HepG2 (cell line): ENCODE measurements around the gene U2AF2. TPM values are rescaled to one million over a fixed set of nuclear protein-coding genes. Genes with fewer than 3 reads are reported as not detected.

Experiments
- ATAC-seq: fragments of 200-7000 bp; cut with Tn5 transposase; 3 replicates; pipeline ENCODE4 v1.9.1; 2020; ENCODE audit warnings: mild to moderate bottlenecking, moderate library complexity
- BruUV-seq: library from RNA; stranded (reverse); fragments of 400-500 nt; replicated peaks from 2 replicates; lab custom pipeline; 2021; lab: Mats Ljungman, UMichigan
- CTCF ChIA-PET: fragments of 300-600 bp; formaldehyde crosslinking; extraction: SDS; loops from one replicate; lab custom pipeline; 2021; ENCODE audit warnings: low total read pairs, inconsistent platforms, low intra/inter-chr PET ratio; lab: Yijun Ruan, JAX
- POLR2A ChIA-PET: fragments of 350-600 bp; sonication (Branson Sonifier 250); formaldehyde crosslinking; loops from one replicate; lab custom pipeline; 2020; ENCODE audit warnings: antibody characterized with exemption, inconsistent platforms; lab: Yijun Ruan, JAX
- DNase-seq: peaks from one replicate; pipeline ENCODE4 v3.0.0-alpha.2; 2015; ENCODE audit warnings: low spot score
- FAIRE-seq: peaks from 3 replicates; lab custom pipeline; 2011; peaks lifted over from hg19 to GRCh38; lab: Jason Lieb, UNC
- H2AFZ ChIP-seq: one replicate; pipeline ENCODE4 v1.6.1; 2011; ENCODE audit warnings: low read length, inconsistent platforms
- H3K27ac ChIP-seq: fragments of 300-600 bp; 3 replicates; pipeline ENCODE4 v1.8.0; 2011; ENCODE audit warnings: mixed run types, mild to moderate bottlenecking, mixed read lengths, low read length, inconsistent platforms; ENCODE audit not compliant: insufficient read depth; ENCODE audit errors: extremely low read length
- H3K27me3 ChIP-seq, 2 experiments: fragments of 200-600 bp in 1 of 2; 2 replicates in 1 of 2; 3 replicates in 1 of 2; pipeline versions ENCODE4 v1.6.0 to v1.8.0; 2011; ENCODE audit warnings: low read length in 2 of 2, mild to moderate bottlenecking in 2 of 2, moderate library complexity in 2 of 2, inconsistent platforms in 1 of 2; ENCODE audit not compliant: insufficient read depth in 2 of 2, control insufficient read depth in 1 of 2
- H3K36me3 ChIP-seq, 2 experiments: fragments of 200-600 bp in 1 of 2; replicated peaks in 1 of 2; 2 replicates in 1 of 2; 3 replicates in 1 of 2; pipeline versions ENCODE4 v1.5.1 to v1.8.0; 2011; ENCODE audit warnings: low read length in 2 of 2, inconsistent platforms in 1 of 2; ENCODE audit not compliant: insufficient read depth in 2 of 2, control insufficient read depth in 1 of 2
- H3K4me1 ChIP-seq: 2 replicates; pipeline ENCODE4 v1.5.1; 2012; ENCODE audit warnings: low read length, inconsistent platforms; ENCODE audit not compliant: insufficient read depth
- H3K4me2 ChIP-seq: 2 replicates; pipeline ENCODE4 v1.6.0; 2011; ENCODE audit warnings: low read depth, low read length, inconsistent platforms
- H3K4me3 ChIP-seq, 3 experiments: fragments of 200-600 bp in 1 of 3; sonication (generic), shearing (Covaris generic) in 1 of 3; replicated peaks in 1 of 3; 2 replicates each; pipeline ENCODE4 v1.5.1; 2011 to 2016; ENCODE audit warnings: low read length in 3 of 3, inconsistent platforms in 2 of 3, low read depth in 2 of 3, mild to moderate bottlenecking in 2 of 3, control low read depth in 1 of 3, mixed read lengths in 1 of 3; ENCODE audit not compliant: insufficient read depth in 1 of 3
- H3K79me2 ChIP-seq: one replicate; pipeline ENCODE4 v1.6.1; 2011; ENCODE audit warnings: low read length, inconsistent platforms; ENCODE audit not compliant: insufficient read depth
- H3K9ac ChIP-seq: 2 replicates; pipeline ENCODE4 v1.6.0; 2011; ENCODE audit warnings: mild to moderate bottlenecking, low read depth, low read length, inconsistent platforms; ENCODE audit not compliant: insufficient read depth
- H3K9me3 ChIP-seq: 2 replicates; pipeline ENCODE4 v1.5.1; 2012; ENCODE audit warnings: mild to moderate bottlenecking, low read length
- H4K20me1 ChIP-seq: 2 replicates; pipeline ENCODE4 v1.6.0; 2011; ENCODE audit warnings: inconsistent platforms, mild to moderate bottlenecking, low read length, moderate library complexity; ENCODE audit not compliant: insufficient read depth
- CENPBD1 ChIP-seq: sonication (generic); formaldehyde crosslinking; IDR thresholded peaks from 2 replicates; pipeline ENCODE4 v1.8.0; 2022; ENCODE audit warnings: missing genetic modification reagents, low read depth, mild to moderate bottlenecking, borderline replicate concordance
- CHD4 ChIP-seq: fragments of 200-600 bp; sonication (generic); IDR thresholded peaks from 2 replicates; pipeline ENCODE4 v1.7.0; 2017; ENCODE audit warnings: mild to moderate bottlenecking, low read length, borderline replicate concordance
- IRF1 ChIP-seq: sonication (generic); formaldehyde crosslinking; IDR thresholded peaks from 2 replicates; pipeline ENCODE4 v1.4.0; 2020; ENCODE audit warnings: low read depth, mild to moderate bottlenecking, missing genetic modification reagents
- NAIF1 ChIP-seq: sonication (generic); formaldehyde crosslinking; IDR thresholded peaks from 2 replicates; pipeline ENCODE4 v1.5.0; 2020; ENCODE audit warnings: mild to moderate bottlenecking, missing genetic modification reagents, borderline replicate concordance
- SCMH1 ChIP-seq: sonication (generic); formaldehyde crosslinking; IDR thresholded peaks from 2 replicates; pipeline ENCODE4 v1.9.0; 2021; ENCODE audit warnings: missing genetic modification reagents, mild to moderate bottlenecking, borderline replicate concordance
- SMAD9 ChIP-seq: sonication (generic); formaldehyde crosslinking; IDR thresholded peaks from 2 replicates; pipeline ENCODE4 v1.5.1; 2020; ENCODE audit warnings: mild to moderate bottlenecking, missing genetic modification reagents
- ZBTB40 ChIP-seq, 2 experiments: fragments of 450-650 bp in 1 of 2; sonication (generic) in 1 of 2; formaldehyde crosslinking in 1 of 2; IDR thresholded peaks; 2 replicates each; pipeline versions ENCODE4 v1.6.1 to v1.8.0; 2016 to 2022; ENCODE audit warnings: antibody characterized with exemption in 1 of 2, mild to moderate bottlenecking in 1 of 2, missing genetic modification reagents in 1 of 2
- ZFP1 ChIP-seq: IDR thresholded peaks from 2 replicates; pipeline ENCODE4 v1.6.1; 2016
- ZNF180 ChIP-seq: sonication (generic); formaldehyde crosslinking; IDR thresholded peaks from 2 replicates; pipeline ENCODE4 v1.4.0; 2020; ENCODE audit warnings: low read depth, missing genetic modification reagents, borderline replicate concordance
- ZNF251 ChIP-seq: sonication (generic); formaldehyde crosslinking; IDR thresholded peaks from 2 replicates; pipeline ENCODE4 v1.9.0; 2021; ENCODE audit warnings: mild to moderate bottlenecking, missing genetic modification reagents
- ZNF530 ChIP-seq: sonication (generic); formaldehyde crosslinking; IDR thresholded peaks from 2 replicates; pipeline ENCODE4 v1.5.0; 2020; ENCODE audit warnings: low read depth, mild to moderate bottlenecking, missing genetic modification reagents
- ZNF678 ChIP-seq: sonication (generic); formaldehyde crosslinking; IDR thresholded peaks from 2 replicates; pipeline ENCODE4 v1.4.0; 2020; ENCODE audit warnings: mild to moderate bottlenecking, missing genetic modification reagents
- WGBS: methylation state at CpG from one replicate; pipeline ENCODE4 v1.1.6; 2017; ENCODE audit warnings: low lambda C conversion rate; 5-methylcytosine and 5-hydroxymethylcytosine counted together
- in situ Hi-C: cut with HindIII; loops from 2 replicates; pipeline ENCODE4 v1.10.0; 2017; ENCODE audit warnings: low pct_unique_long_range_greater_than_20kb; ENCODE audit not compliant: extremely low pct_ligation_motif_present
- intact Hi-C: fragments of 100-400 bp; cut with micrococcal nuclease; formaldehyde crosslinking; loops from one replicate; pipeline ENCODE4 v1.10.0; 2022; ENCODE audit not compliant: unreplicated experiment
- polyA plus RNA-seq, 8 experiments: library from polyadenylated mRNA; depleted of rRNA in 3 of 8; stranded (reverse) in 7 of 8; unstranded in 1 of 8; fragments of >200 nt; fragmentation: Illumina TruSeq in 4 of 8; extraction: Trizol in 4 of 8; gene quantifications; 2 replicates each; pipeline versions ENCODE4 v1.2.1 to v1.2.3, GENCODE V29; 2011 to 2016; ENCODE audit warnings: low read depth in 4 of 8, missing spikeins in 1 of 8, mixed read lengths in 1 of 8; ENCODE audit not compliant: insufficient read depth in 1 of 8
- total RNA-seq, 5 experiments: library from RNA; depleted of rRNA; stranded (reverse); fragments of >200 nt; fragmentation: Illumina TruSeq; extraction: Trizol; gene quantifications; 2 replicates each; pipeline ENCODE4 v1.2.3, GENCODE V29; 2016; ENCODE audit warnings: low read depth in 1 of 5

U2AF2 gene
- total and polyA plus RNA-seq, 2 of the 13 experiments (the other 11 are each of a cell fraction or from before 2014, with no cell fraction given) = 84.3 to 124 TPM

DNA sequence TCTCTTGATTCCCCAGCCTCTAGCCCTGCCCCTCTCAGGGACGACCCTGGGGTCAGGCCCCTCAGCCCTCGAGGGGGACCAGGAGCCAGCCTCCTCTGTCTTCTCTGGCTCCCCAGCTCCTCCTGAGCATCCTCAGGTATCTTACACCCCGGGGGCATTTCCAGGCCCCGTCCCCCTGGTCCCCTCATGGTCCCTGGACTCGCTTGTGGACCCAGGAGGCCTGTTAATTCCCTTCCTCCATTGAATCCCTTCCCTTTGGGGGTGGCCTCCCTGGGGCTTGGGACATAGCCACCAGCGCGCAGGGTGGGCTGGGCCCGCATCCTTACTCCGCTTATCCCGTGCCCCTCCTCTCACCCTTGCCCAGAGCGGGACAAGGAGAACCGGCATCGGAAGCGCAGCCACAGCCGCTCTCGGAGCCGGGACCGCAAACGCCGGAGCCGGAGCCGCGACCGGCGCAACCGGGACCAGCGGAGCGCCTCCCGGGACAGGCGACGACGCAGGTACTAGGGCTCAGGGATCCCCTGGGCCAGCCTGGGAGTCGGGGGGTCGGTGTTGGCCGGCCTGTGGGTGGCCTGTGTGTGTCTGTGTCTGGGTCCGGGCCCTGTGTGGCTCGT, 4.1 kb downstream of the U2AF2 start:
- Histone ChIP-seq H3K79me2 (peaks cover 69% of the 10 kb centered on the region), H3K4me3 (no peak overlapping the region), H3K36me3 (peaks cover 31 to 49% of the 10 kb centered on the region in 2 experiments), H3K9ac (no peak overlapping the region), H3K27me3 (no peaks in the 10 kb centered on the region; a peak in 1 of 5 replicates), H3K4me2 (peak overlapping the region; percentile 23; the same call in 1 of the 2 replicates), H3K4me1 (peaks cover 24% of the 10 kb centered on the region), H3K27ac (no peak overlapping the region), H3K9me3 (no peaks in the 10 kb centered on the region), H2AFZ (no peak overlapping the region), H4K20me1 (peaks cover 49% of the 10 kb centered on the region)
- intact Hi-C loops = no loop called here
- ATAC-seq = no peak
- ChIA-PET POLR2A (no interaction called here), CTCF (no interaction called here)
- no TSS peak for BruUV-seq
- no peak for DNase-seq
- in situ Hi-C loops = no loop called here
- WGBS = 97% methylated on average over 27 of the region's 37 CpGs
- no peak for FAIRE-seq
- no peak for TF ChIP-seq ZNF530 (CRISPR knock-in tag)
- TF ChIP-seq CHD4 = no peak
- TF ChIP-seq ZNF251 (CRISPR knock-in tag) = no peak
- TF ChIP-seq ZNF678 = no peak
- TF ChIP-seq SCMH1 (CRISPR knock-in tag) = no peak
- TF ChIP-seq CENPBD1 (CRISPR knock-in tag) = no peak
- no peak for TF ChIP-seq SMAD9 (CRISPR knock-in tag)
- TF ChIP-seq ZFP1 (CRISPR knock-in tag) = no peak
- TF ChIP-seq IRF1 (CRISPR knock-in tag) = no peak
- no peak for TF ChIP-seq ZBTB40 (IDR thresholded peaks at IDR 0.05)
- TF ChIP-seq ZBTB40 (CRISPR knock-in tag; IDR thresholded peaks at IDR 0.05) = no peak
- no peak for TF ChIP-seq ZNF180 (CRISPR knock-in tag)
- no peak for TF ChIP-seq NAIF1 (CRISPR knock-in tag)
